H9 (cell line): ENCODE results near the gene RGS14. TPM values are rescaled to one million over a fixed set of nuclear protein-coding genes. Genes with fewer than 3 reads are reported as not detected.

Experiments used
- DNase-seq: peaks from one replicate; pipeline ENCODE4 v3.0.0-alpha.2; 2017
- H2AFZ ChIP-seq: one replicate; pipeline ENCODE4 v1.6.1; 2013; ENCODE audit warnings: mild to moderate bottlenecking, low read length, control low read depth, moderate library complexity
- H2AK5ac ChIP-seq: 2 replicates; pipeline ENCODE4 v1.6.1; 2013; ENCODE audit warnings: low read length, control low read depth, mixed read lengths; ENCODE audit not compliant: insufficient read length
- H2BK120ac ChIP-seq: one replicate; pipeline ENCODE4 v1.6.1; 2013; ENCODE audit warnings: low read depth, mild to moderate bottlenecking, low read length, control low read depth, inconsistent platforms; ENCODE audit not compliant: poor library complexity, severe bottlenecking
- H2BK12ac ChIP-seq: 2 replicates; pipeline ENCODE4 v1.6.1; 2013; ENCODE audit warnings: low read length, control low read depth, mixed read lengths, low read depth; ENCODE audit not compliant: insufficient read length
- H2BK15ac ChIP-seq: 2 replicates; pipeline ENCODE4 v1.6.1; 2013; ENCODE audit warnings: low read depth, low read length, control low read depth
- H2BK20ac ChIP-seq: one replicate; pipeline ENCODE4 v1.6.1; 2013; ENCODE audit warnings: low read depth, mild to moderate bottlenecking, low read length, control low read depth, inconsistent platforms; ENCODE audit not compliant: poor library complexity, severe bottlenecking
- H2BK5ac ChIP-seq: 2 replicates; pipeline ENCODE4 v1.6.1; 2013; ENCODE audit warnings: low read length, control low read depth, mixed read lengths; ENCODE audit not compliant: insufficient read length
- H3K14ac ChIP-seq: 2 replicates; pipeline ENCODE4 v1.6.1; 2013; ENCODE audit warnings: low read length, control low read depth; ENCODE audit not compliant: insufficient read depth
- H3K18ac ChIP-seq: 2 replicates; pipeline ENCODE4 v1.6.1; 2013; ENCODE audit warnings: low read depth, mild to moderate bottlenecking, mixed read lengths, low read length, control low read depth; ENCODE audit not compliant: insufficient read length
- H3K23ac ChIP-seq: 2 replicates; pipeline ENCODE4 v1.6.1; 2013; ENCODE audit warnings: low read length, control low read depth, mixed read lengths, low read depth; ENCODE audit not compliant: insufficient read length
- H3K23me2 ChIP-seq: 2 replicates; pipeline ENCODE4 v1.6.1; 2013; ENCODE audit warnings: low read depth, mild to moderate bottlenecking, mixed read lengths, low read length, control low read depth; ENCODE audit not compliant: insufficient read length, poor library complexity, severe bottlenecking
- H3K27ac ChIP-seq: 2 replicates; pipeline ENCODE4 v1.5.1; 2013; ENCODE audit warnings: low read length, control low read depth, mixed read lengths, low read depth; ENCODE audit not compliant: insufficient read length
- H3K27me3 ChIP-seq: 2 replicates; pipeline ENCODE4 v1.6.1; 2013; ENCODE audit warnings: low read length, control low read depth, inconsistent platforms; ENCODE audit not compliant: insufficient read depth
- H3K4ac ChIP-seq: 2 replicates; pipeline ENCODE4 v1.6.1; 2013; ENCODE audit warnings: low read depth, mild to moderate bottlenecking, control low read depth, inconsistent platforms, low read length, moderate library complexity
- H3K4me1 ChIP-seq: 2 replicates; pipeline ENCODE4 v1.6.1; 2013; ENCODE audit warnings: low read length, control low read depth, inconsistent platforms; ENCODE audit not compliant: insufficient read depth
- H3K4me2 ChIP-seq: 2 replicates; pipeline ENCODE4 v1.6.1; 2013; ENCODE audit warnings: low read length, control low read depth, mixed read lengths; ENCODE audit not compliant: insufficient read length, insufficient read depth
- H3K56ac ChIP-seq: 2 replicates; pipeline ENCODE4 v1.6.1; 2013; ENCODE audit warnings: low read depth, mild to moderate bottlenecking, mixed read lengths, low read length, control low read depth; ENCODE audit not compliant: insufficient read length
- H3K79me1 ChIP-seq: 2 replicates; pipeline ENCODE4 v1.6.1; 2013; ENCODE audit warnings: low read depth, mild to moderate bottlenecking, moderate library complexity, low read length, control low read depth, inconsistent platforms; ENCODE audit not compliant: insufficient read depth, poor library complexity, severe bottlenecking
- H3K79me2 ChIP-seq: 2 replicates; pipeline ENCODE4 v1.6.1; 2013; ENCODE audit warnings: low read length, control low read depth, inconsistent platforms; ENCODE audit not compliant: insufficient read depth
- H3K9ac ChIP-seq: 2 replicates; pipeline ENCODE4 v1.6.1; 2013; ENCODE audit warnings: low read length, control low read depth, mixed read lengths; ENCODE audit not compliant: insufficient read length; ENCODE audit errors: extremely low read depth
- H3K9me3 ChIP-seq: one replicate; pipeline ENCODE4 v1.6.1; 2013; ENCODE audit warnings: low read depth, low read length, inconsistent platforms; ENCODE audit not compliant: control insufficient read depth
- H3T11ph ChIP-seq: one replicate; pipeline ENCODE4 v1.6.1; 2013; ENCODE audit warnings: mild to moderate bottlenecking, low read length, control low read depth, inconsistent platforms
- H4K20me1 ChIP-seq: one replicate; pipeline ENCODE4 v1.6.1; 2013; ENCODE audit not compliant: control insufficient read depth, insufficient read length, insufficient read depth
- H4K5ac ChIP-seq: 2 replicates; pipeline ENCODE4 v1.6.1; 2013; ENCODE audit warnings: low read depth, mild to moderate bottlenecking, mixed read lengths, low read length, control low read depth; ENCODE audit not compliant: insufficient read length
- H4K8ac ChIP-seq: replicated peaks from 2 replicates; pipeline ENCODE4 v1.6.1; 2013; ENCODE audit warnings: low read length, control low read depth, mixed read lengths, low read depth; ENCODE audit not compliant: insufficient read length
- H4K91ac ChIP-seq: 2 replicates; pipeline ENCODE4 v1.6.1; 2013; ENCODE audit warnings: low read depth, mild to moderate bottlenecking, moderate library complexity, mixed read lengths, low read length, control low read depth; ENCODE audit not compliant: insufficient read length
- H3K27ac Mint-ChIP-seq, 3 experiments: 2 replicates in 2 of 3; 3 replicates in 1 of 3; pipeline ENCODE4 v1.8.0; 2020 to 2021; ENCODE audit warnings: mixed read lengths in 3 of 3, mild to moderate bottlenecking in 1 of 3, moderate library complexity in 1 of 3
- H3K27me3 Mint-ChIP-seq: 2 replicates; pipeline ENCODE4 v1.8.0; 2021; ENCODE audit warnings: low read depth, mild to moderate bottlenecking, moderate library complexity, mixed read lengths
- H3K36me3 Mint-ChIP-seq, 3 experiments: 2 replicates in 2 of 3; 3 replicates in 1 of 3; pipeline ENCODE4 v1.8.0; 2020 to 2021; ENCODE audit warnings: low read depth in 3 of 3, mixed read lengths in 3 of 3; ENCODE audit not compliant: insufficient read depth in 1 of 3
- H3K4me1 Mint-ChIP-seq, 2 experiments: 2 replicates each; pipeline ENCODE4 v1.8.0; 2020; ENCODE audit warnings: mixed read lengths in 2 of 2
- H3K4me3 Mint-ChIP-seq, 2 experiments: 2 replicates in 1 of 2; 3 replicates in 1 of 2; pipeline ENCODE4 v1.8.0; 2020 to 2021; ENCODE audit warnings: mild to moderate bottlenecking in 2 of 2, mixed read lengths in 2 of 2, moderate library complexity in 1 of 2
- H3K9me3 Mint-ChIP-seq, 2 experiments: 2 replicates in 1 of 2; 3 replicates in 1 of 2; pipeline ENCODE4 v1.8.0; 2020; ENCODE audit warnings: mild to moderate bottlenecking in 2 of 2, mixed read lengths in 2 of 2, moderate library complexity in 1 of 2
- CTCF ChIP-seq: fragments of 200-600 bp; sonication (generic); conservative IDR thresholded peaks from 3 replicates; pipeline ENCODE4 v1.8.0; 2021; ENCODE audit warnings: antibody characterized with exemption, mild to moderate bottlenecking
- WGBS: extraction: QIAGEN DNeasy Blood & Tissue Kit; methylation state at CpG from one replicate; pipeline ENCODE4 v1.1.7; 2013; ENCODE audit warnings: missing lambda C conversion rate, low lambda C conversion rate, mixed read lengths; ENCODE audit not compliant: insufficient read length; ENCODE audit errors: extremely low coverage; 5-methylcytosine and 5-hydroxymethylcytosine counted together
- total RNA-seq: library from RNA; stranded (reverse); gene quantifications from 2 replicates; pipeline ENCODE4 v1.2.1, GENCODE V29; 2021

RGS14 gene
- total RNA-seq, 1 experiment from 2014 or later: 12.3 TPM

- no CpG with 5 or more reads among the region's 5 CpGs for WGBS
- Mint-ChIP-seq H3K4me1 (peaks cover 20 to 25% of the 10 kb centered on the region in 2 experiments), H3K27me3 (peaks cover 14% of the 10 kb centered on the region), H3K4me3 (peak overlapping the region; percentile 57 to 66), H3K36me3 (peaks cover 2 to 25% (median 23%) of the 10 kb centered on the region in 3 experiments; a peak in 6 of 7 replicates), H3K27ac (peak overlapping the region in 1 of 3 experiments; percentile 60; a peak in 1 of 7 replicates), H3K9me3 (no peaks in the 10 kb centered on the region; a peak in 1 of 5 replicates)
- Histone ChIP-seq H2BK120ac (no peak overlapping the region), H3K14ac (no peak overlapping the region), H3K9me3 (no peaks in the 10 kb centered on the region), H3K4ac (no peak overlapping the region), H3K23me2 (peaks cover 7% of the 10 kb centered on the region), H2AFZ (no peak overlapping the region), H2BK12ac (no peak overlapping the region), H3K4me2 (peak overlapping the region; percentile 89), H3K56ac (no peak overlapping the region), H2BK20ac (no peak overlapping the region), H3K9ac (no peak overlapping the region), H3T11ph (no peak overlapping the region), H3K23ac (no peak overlapping the region), H4K91ac (no peak overlapping the region), H3K4me1 (peaks cover 3% of the 10 kb centered on the region; the same call in 1 of the 2 replicates), H2BK5ac (no peak overlapping the region), H4K8ac (no peak overlapping the region), H3K27me3 (no peaks in the 10 kb centered on the region), H2BK15ac (no peak overlapping the region), H3K79me2 (peaks cover 17% of the 10 kb centered on the region), H4K5ac (no peak overlapping the region), H3K79me1 (peaks cover 4% of the 10 kb centered on the region), H4K20me1 (no peaks in the 10 kb centered on the region), H3K27ac (no peak overlapping the region), H3K18ac (no peak overlapping the region), H2AK5ac (no peak overlapping the region)
- TF ChIP-seq CTCF: no peak
- no peak for DNase-seq
Observed at GRCh38 chr5:177349762-177350161, 8.0 kb upstream of the RGS14 start.
